Stimulated activated CD8-positive, alpha-beta memory T cell treated with anti-CD3 and anti-CD28 coated beads, Interleukin-2, amount 100 ng/mL, for 48 hours (primary cell): Measurements from ENCODE around the gene COX20.
"Not testable (repeated sequence)": the region's sequence is repeated elsewhere in the genome, so short reads cannot be mapped to it uniquely, and the experiment has no call there.

Source experiments
- DNase-seq, 2 donors: peaks; one replicate each; pipeline ENCODE4 v3.0.0-alpha.2; 2020; ENCODE audit warnings: low read depth in 2 of 2

The COX20 gene

GRCh38 chr1:244835276-244836134 lies at the start of gene COX20:
Gene COX20, plus strand, starts transcription at chr1:244835658. Its CDS starts 57 bp downstream, at chr1:244835715.
- peak; percentile 79 to 83 for DNase-seq

GRCh38 chr1:244788493-244789275 lies 46.8 kb upstream of the COX20 start:
- no peak for DNase-seq

GRCh38 chr1:244789276-244789580 lies 46.2 kb upstream of the COX20 start:
- DNase-seq, result no peak

- no peak for DNase-seq
Measured at GRCh38 chr1:244789731-244790130, 45.7 kb upstream of the COX20 start.

GRCh38 chr1:244791061-244791460 lies 44.4 kb upstream of the COX20 start:
- no peak for DNase-seq

GRCh38 chr1:244792188-244792850 lies 43.1 kb upstream of the COX20 start:
- no peak for DNase-seq

- no peak for DNase-seq
Measured at GRCh38 chr1:244794071-244794470, 41.4 kb upstream of the COX20 start.

GRCh38 chr1:244794516-244794915 lies 40.9 kb upstream of the COX20 start:
- DNase-seq, result not testable (repeated sequence)

- DNase-seq, result peak in 1 of 2 donors; percentile 3
Measured at GRCh38 chr1:244796719-244797406, 38.6 kb upstream of the COX20 start.

GRCh38 chr1:244800821-244801220 lies 34.6 kb upstream of the COX20 start:
- DNase-seq, result no peak

- peak in 1 of 2 donors; percentile 18 for DNase-seq
Measured at GRCh38 chr1:244801246-244801645, 34.2 kb upstream of the COX20 start.

- no peak for DNase-seq
Measured at GRCh38 chr1:244802041-244802440, 33.4 kb upstream of the COX20 start.

GRCh38 chr1:244802556-244803239 lies 32.8 kb upstream of the COX20 start:
- no peak for DNase-seq

- no peak for DNase-seq
Measured at GRCh38 chr1:244804841-244805240, 30.6 kb upstream of the COX20 start.

GRCh38 chr1:244807138-244807537 lies 28.3 kb upstream of the COX20 start:
- DNase-seq, result no peak

GRCh38 chr1:244810221-244810620 lies 25.2 kb upstream of the COX20 start:
- DNase-seq, result no peak

- DNase-seq, result no peak
Measured at GRCh38 chr1:244813327-244813726, 22.1 kb upstream of the COX20 start.

- no peak for DNase-seq
Measured at GRCh38 chr1:244815600-244816099, 19.8 kb upstream of the COX20 start.

GRCh38 chr1:244817415-244817894 lies 18.0 kb upstream of the COX20 start:
- no peak for DNase-seq

GRCh38 chr1:244820131-244820530 lies 15.3 kb upstream of the COX20 start:
- no peak for DNase-seq

GRCh38 chr1:244821134-244821533 lies 14.3 kb upstream of the COX20 start:
- DNase-seq, result no peak
